ENCODE measurements around the gene ZBTB3.

The ZBTB3 gene

GRCh38 chr11:62712276-62712812 lies 41.6 kb downstream of the ZBTB3 start:
- H3K4me1 Mint-ChIP-seq, result peaks cover 29% of the 10 kb centered on the region
- peak overlapping the region in 2 of 3 experiments; percentile 13 to 20 for H3K4me3 Mint-ChIP-seq
- no peaks in the 10 kb centered on the region for H3K27me3 Mint-ChIP-seq (ENCODE audit: low read depth)
- TF ChIP-seq, protein P1, sequence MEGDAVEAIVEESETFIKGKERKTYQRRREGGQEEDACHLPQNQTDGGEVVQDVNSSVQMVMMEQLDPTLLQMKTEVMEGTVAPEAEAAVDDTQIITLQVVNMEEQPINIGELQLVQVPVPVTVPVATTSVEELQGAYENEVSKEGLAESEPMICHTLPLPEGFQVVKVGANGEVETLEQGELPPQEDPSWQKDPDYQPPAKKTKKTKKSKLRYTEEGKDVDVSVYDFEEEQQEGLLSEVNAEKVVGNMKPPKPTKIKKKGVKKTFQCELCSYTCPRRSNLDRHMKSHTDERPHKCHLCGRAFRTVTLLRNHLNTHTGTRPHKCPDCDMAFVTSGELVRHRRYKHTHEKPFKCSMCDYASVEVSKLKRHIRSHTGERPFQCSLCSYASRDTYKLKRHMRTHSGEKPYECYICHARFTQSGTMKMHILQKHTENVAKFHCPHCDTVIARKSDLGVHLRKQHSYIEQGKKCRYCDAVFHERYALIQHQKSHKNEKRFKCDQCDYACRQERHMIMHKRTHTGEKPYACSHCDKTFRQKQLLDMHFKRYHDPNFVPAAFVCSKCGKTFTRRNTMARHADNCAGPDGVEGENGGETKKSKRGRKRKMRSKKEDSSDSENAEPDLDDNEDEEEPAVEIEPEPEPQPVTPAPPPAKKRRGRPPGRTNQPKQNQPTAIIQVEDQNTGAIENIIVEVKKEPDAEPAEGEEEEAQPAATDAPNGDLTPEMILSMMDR (IDR thresholded peaks at IDR 0.05; ENCODE audit: unreplicated experiment in 3 of 3), result no peak
- H3K27ac Mint-ChIP-seq, result peak overlapping the region; percentile 60 to 86 (median 80)
- peaks cover 63% of the 10 kb centered on the region for H3K36me3 Mint-ChIP-seq (ENCODE audit: low read depth)
- no peaks in the 10 kb centered on the region for H3K9me3 Mint-ChIP-seq

DNA sequence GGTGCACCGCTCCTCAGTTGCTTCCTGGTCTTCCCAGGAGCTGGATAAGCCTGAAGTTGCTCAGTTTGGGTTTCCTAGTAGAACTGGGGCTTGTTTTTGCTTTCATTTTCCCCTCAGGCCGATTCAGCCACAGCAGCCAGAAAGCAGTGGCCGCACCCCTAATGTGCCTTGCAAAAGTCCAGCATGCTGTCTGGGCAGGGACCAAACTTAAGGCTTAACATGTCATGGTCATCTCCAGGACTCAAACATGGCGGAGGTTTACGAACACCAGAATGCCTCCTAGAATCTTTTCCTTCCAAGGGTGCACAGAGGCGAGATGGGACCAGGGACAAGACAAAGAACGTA lies 44.0 kb downstream of the ZBTB3 start:
- peak overlapping the region; percentile 83 to 91 (median 90) for H3K4me3 Mint-ChIP-seq
- no peaks in the 10 kb centered on the region for H3K27me3 Mint-ChIP-seq (ENCODE audit: low read depth)
- peak overlapping the region; percentile 96 to 99 (median 97) for H3K27ac Mint-ChIP-seq
- peaks cover 48% of the 10 kb centered on the region for H3K4me1 Mint-ChIP-seq
- H3K9me3 Mint-ChIP-seq, result no peaks in the 10 kb centered on the region
- TF ChIP-seq, protein P1 (IDR thresholded peaks at IDR 0.05; ENCODE audit: unreplicated experiment in 3 of 3), result no peak
- H3K36me3 Mint-ChIP-seq (ENCODE audit: low read depth), result peaks cover 42% of the 10 kb centered on the region

DNA sequence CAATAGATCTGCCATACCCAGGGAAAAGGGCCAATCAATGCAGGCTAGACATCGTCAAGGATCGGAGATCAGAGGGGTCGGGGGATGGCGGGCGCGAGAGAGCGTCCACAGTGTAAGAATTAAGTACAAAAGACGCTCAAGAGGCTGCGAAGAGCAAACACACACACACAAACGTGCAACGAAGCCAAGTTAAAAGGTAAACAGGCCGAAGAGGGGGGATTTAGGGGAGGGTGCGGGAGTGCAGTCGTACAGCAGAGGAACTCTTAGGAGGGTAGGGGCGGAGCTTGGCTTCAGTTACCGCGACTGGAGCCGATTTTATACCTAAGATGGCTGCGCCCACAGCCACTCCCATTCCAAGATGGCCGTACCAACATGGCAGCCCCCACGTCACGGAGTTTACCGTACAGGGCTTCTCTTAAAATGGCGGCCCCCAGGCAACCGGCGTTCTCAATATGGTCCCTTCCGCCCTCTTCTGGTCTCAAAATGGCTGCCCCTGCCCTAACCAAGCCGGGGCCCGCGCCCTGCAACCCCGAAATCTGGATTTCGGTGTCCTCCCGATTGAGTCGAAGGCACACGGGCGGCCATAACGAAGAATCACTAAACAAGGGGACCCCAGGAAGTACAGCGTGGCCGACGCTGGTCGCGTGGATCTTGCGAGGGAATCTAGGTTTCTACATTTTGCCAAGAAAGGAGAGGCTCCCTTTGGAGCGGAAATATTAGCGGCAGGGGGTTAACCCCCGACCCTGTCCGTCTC lies 44.5 kb downstream of the ZBTB3 start:
- peaks cover 38% of the 10 kb centered on the region for H3K36me3 Mint-ChIP-seq (ENCODE audit: low read depth)
- H3K9me3 Mint-ChIP-seq, result no peaks in the 10 kb centered on the region
- peak overlapping the region; percentile 96 to 99 (median 97) for H3K27ac Mint-ChIP-seq
- peaks cover 49% of the 10 kb centered on the region for H3K4me1 Mint-ChIP-seq
- H3K4me3 Mint-ChIP-seq, result peak overlapping the region; percentile 83 to 91 (median 90)
- TF ChIP-seq, protein P1 (IDR thresholded peaks at IDR 0.05; ENCODE audit: unreplicated experiment in 3 of 3), result no peak
- no peaks in the 10 kb centered on the region for H3K27me3 Mint-ChIP-seq (ENCODE audit: low read depth)

DNA sequence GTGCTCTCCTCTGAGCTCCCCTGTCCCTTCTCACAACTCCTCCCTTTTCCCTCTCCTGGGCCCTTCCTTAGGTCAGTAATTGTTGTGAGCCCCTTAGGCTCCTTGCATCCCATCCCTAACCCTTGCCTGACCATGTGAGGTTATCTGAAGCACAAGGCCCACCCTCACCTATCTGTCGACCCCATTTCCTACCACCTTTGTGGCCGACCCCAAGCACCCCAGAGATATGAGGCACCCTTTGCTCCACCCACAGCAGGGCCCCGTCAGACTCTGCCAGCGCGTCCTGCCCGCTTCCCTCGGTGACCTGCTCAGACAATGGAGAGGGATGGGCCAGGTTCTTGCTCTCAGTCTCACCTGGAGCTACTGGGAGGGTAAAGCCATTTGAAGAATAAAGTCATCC lies 45.2 kb downstream of the ZBTB3 start:
- Mint-ChIP-seq H3K9me3 (no peaks in the 10 kb centered on the region), H3K27me3 (ENCODE audit: low read depth) (no peaks in the 10 kb centered on the region), H3K36me3 (ENCODE audit: low read depth) (peaks cover 33% of the 10 kb centered on the region), H3K4me1 (peaks cover 49% of the 10 kb centered on the region), H3K4me3 (peak overlapping the region; percentile 83 to 91 (median 90)), H3K27ac (peak overlapping the region; percentile 96 to 99 (median 97))
- TF ChIP-seq, protein P1 (IDR thresholded peaks at IDR 0.05; ENCODE audit: unreplicated experiment in 3 of 3), result no peak

- H3K27ac Mint-ChIP-seq, result peak overlapping the region; percentile 96 to 99 (median 97)
- TF ChIP-seq, protein P1 (IDR thresholded peaks at IDR 0.05; ENCODE audit: unreplicated experiment in 3 of 3), result no peak
- H3K36me3 Mint-ChIP-seq (ENCODE audit: low read depth), result peaks cover 30% of the 10 kb centered on the region
- no peaks in the 10 kb centered on the region for H3K27me3 Mint-ChIP-seq (ENCODE audit: low read depth)
- H3K9me3 Mint-ChIP-seq, result no peaks in the 10 kb centered on the region
- peak overlapping the region; percentile 83 to 91 (median 90) for H3K4me3 Mint-ChIP-seq
- H3K4me1 Mint-ChIP-seq, result peaks cover 46% of the 10 kb centered on the region
Observed at GRCh38 chr11:62708392-62708791, 45.6 kb downstream of the ZBTB3 start.
